H9 (cell line): ENCODE data around the gene HYAL3. TPM values are rescaled to one million over a fixed set of nuclear protein-coding genes. Genes with fewer than 3 reads are reported as not detected.

ENCODE experiments used
- DNase-seq: peaks from one replicate; pipeline ENCODE4 v3.0.0-alpha.2; 2017
- H2AFZ ChIP-seq: one replicate; pipeline ENCODE4 v1.6.1; 2013; ENCODE audit warnings: mild to moderate bottlenecking, low read length, control low read depth, moderate library complexity
- H2AK5ac ChIP-seq: 2 replicates; pipeline ENCODE4 v1.6.1; 2013; ENCODE audit warnings: low read length, control low read depth, mixed read lengths; ENCODE audit not compliant: insufficient read length
- H2BK120ac ChIP-seq: one replicate; pipeline ENCODE4 v1.6.1; 2013; ENCODE audit warnings: low read depth, mild to moderate bottlenecking, low read length, control low read depth, inconsistent platforms; ENCODE audit not compliant: poor library complexity, severe bottlenecking
- H2BK12ac ChIP-seq: 2 replicates; pipeline ENCODE4 v1.6.1; 2013; ENCODE audit warnings: low read length, control low read depth, mixed read lengths, low read depth; ENCODE audit not compliant: insufficient read length
- H2BK15ac ChIP-seq: 2 replicates; pipeline ENCODE4 v1.6.1; 2013; ENCODE audit warnings: low read depth, low read length, control low read depth
- H2BK20ac ChIP-seq: one replicate; pipeline ENCODE4 v1.6.1; 2013; ENCODE audit warnings: low read depth, mild to moderate bottlenecking, low read length, control low read depth, inconsistent platforms; ENCODE audit not compliant: poor library complexity, severe bottlenecking
- H2BK5ac ChIP-seq: 2 replicates; pipeline ENCODE4 v1.6.1; 2013; ENCODE audit warnings: low read length, control low read depth, mixed read lengths; ENCODE audit not compliant: insufficient read length
- H3K14ac ChIP-seq: 2 replicates; pipeline ENCODE4 v1.6.1; 2013; ENCODE audit warnings: low read length, control low read depth; ENCODE audit not compliant: insufficient read depth
- H3K18ac ChIP-seq: 2 replicates; pipeline ENCODE4 v1.6.1; 2013; ENCODE audit warnings: low read depth, mild to moderate bottlenecking, mixed read lengths, low read length, control low read depth; ENCODE audit not compliant: insufficient read length
- H3K23ac ChIP-seq: 2 replicates; pipeline ENCODE4 v1.6.1; 2013; ENCODE audit warnings: low read length, control low read depth, mixed read lengths, low read depth; ENCODE audit not compliant: insufficient read length
- H3K23me2 ChIP-seq: 2 replicates; pipeline ENCODE4 v1.6.1; 2013; ENCODE audit warnings: low read depth, mild to moderate bottlenecking, mixed read lengths, low read length, control low read depth; ENCODE audit not compliant: insufficient read length, poor library complexity, severe bottlenecking
- H3K27ac ChIP-seq: 2 replicates; pipeline ENCODE4 v1.5.1; 2013; ENCODE audit warnings: low read length, control low read depth, mixed read lengths, low read depth; ENCODE audit not compliant: insufficient read length
- H3K27me3 ChIP-seq: 2 replicates; pipeline ENCODE4 v1.6.1; 2013; ENCODE audit warnings: low read length, control low read depth, inconsistent platforms; ENCODE audit not compliant: insufficient read depth
- H3K4ac ChIP-seq: 2 replicates; pipeline ENCODE4 v1.6.1; 2013; ENCODE audit warnings: low read depth, mild to moderate bottlenecking, control low read depth, inconsistent platforms, low read length, moderate library complexity
- H3K4me1 ChIP-seq: 2 replicates; pipeline ENCODE4 v1.6.1; 2013; ENCODE audit warnings: low read length, control low read depth, inconsistent platforms; ENCODE audit not compliant: insufficient read depth
- H3K4me2 ChIP-seq: 2 replicates; pipeline ENCODE4 v1.6.1; 2013; ENCODE audit warnings: low read length, control low read depth, mixed read lengths; ENCODE audit not compliant: insufficient read length, insufficient read depth
- H3K56ac ChIP-seq: 2 replicates; pipeline ENCODE4 v1.6.1; 2013; ENCODE audit warnings: low read depth, mild to moderate bottlenecking, mixed read lengths, low read length, control low read depth; ENCODE audit not compliant: insufficient read length
- H3K79me1 ChIP-seq: 2 replicates; pipeline ENCODE4 v1.6.1; 2013; ENCODE audit warnings: low read depth, mild to moderate bottlenecking, moderate library complexity, low read length, control low read depth, inconsistent platforms; ENCODE audit not compliant: insufficient read depth, poor library complexity, severe bottlenecking
- H3K79me2 ChIP-seq: 2 replicates; pipeline ENCODE4 v1.6.1; 2013; ENCODE audit warnings: low read length, control low read depth, inconsistent platforms; ENCODE audit not compliant: insufficient read depth
- H3K9ac ChIP-seq: 2 replicates; pipeline ENCODE4 v1.6.1; 2013; ENCODE audit warnings: low read length, control low read depth, mixed read lengths; ENCODE audit not compliant: insufficient read length; ENCODE audit errors: extremely low read depth
- H3K9me3 ChIP-seq: one replicate; pipeline ENCODE4 v1.6.1; 2013; ENCODE audit warnings: low read depth, low read length, inconsistent platforms; ENCODE audit not compliant: control insufficient read depth
- H3T11ph ChIP-seq: one replicate; pipeline ENCODE4 v1.6.1; 2013; ENCODE audit warnings: mild to moderate bottlenecking, low read length, control low read depth, inconsistent platforms
- H4K20me1 ChIP-seq: one replicate; pipeline ENCODE4 v1.6.1; 2013; ENCODE audit not compliant: control insufficient read depth, insufficient read length, insufficient read depth
- H4K5ac ChIP-seq: 2 replicates; pipeline ENCODE4 v1.6.1; 2013; ENCODE audit warnings: low read depth, mild to moderate bottlenecking, mixed read lengths, low read length, control low read depth; ENCODE audit not compliant: insufficient read length
- H4K8ac ChIP-seq: replicated peaks from 2 replicates; pipeline ENCODE4 v1.6.1; 2013; ENCODE audit warnings: low read length, control low read depth, mixed read lengths, low read depth; ENCODE audit not compliant: insufficient read length
- H4K91ac ChIP-seq: 2 replicates; pipeline ENCODE4 v1.6.1; 2013; ENCODE audit warnings: low read depth, mild to moderate bottlenecking, moderate library complexity, mixed read lengths, low read length, control low read depth; ENCODE audit not compliant: insufficient read length
- H3K27ac Mint-ChIP-seq, 3 experiments: 2 replicates in 2 of 3; 3 replicates in 1 of 3; pipeline ENCODE4 v1.8.0; 2020 to 2021; ENCODE audit warnings: mixed read lengths in 3 of 3, mild to moderate bottlenecking in 1 of 3, moderate library complexity in 1 of 3
- H3K27me3 Mint-ChIP-seq: 2 replicates; pipeline ENCODE4 v1.8.0; 2021; ENCODE audit warnings: low read depth, mild to moderate bottlenecking, moderate library complexity, mixed read lengths
- H3K36me3 Mint-ChIP-seq, 3 experiments: 2 replicates in 2 of 3; 3 replicates in 1 of 3; pipeline ENCODE4 v1.8.0; 2020 to 2021; ENCODE audit warnings: low read depth in 3 of 3, mixed read lengths in 3 of 3; ENCODE audit not compliant: insufficient read depth in 1 of 3
- H3K4me1 Mint-ChIP-seq, 2 experiments: 2 replicates each; pipeline ENCODE4 v1.8.0; 2020; ENCODE audit warnings: mixed read lengths in 2 of 2
- H3K4me3 Mint-ChIP-seq, 2 experiments: 2 replicates in 1 of 2; 3 replicates in 1 of 2; pipeline ENCODE4 v1.8.0; 2020 to 2021; ENCODE audit warnings: mild to moderate bottlenecking in 2 of 2, mixed read lengths in 2 of 2, moderate library complexity in 1 of 2
- H3K9me3 Mint-ChIP-seq, 2 experiments: 2 replicates in 1 of 2; 3 replicates in 1 of 2; pipeline ENCODE4 v1.8.0; 2020; ENCODE audit warnings: mild to moderate bottlenecking in 2 of 2, mixed read lengths in 2 of 2, moderate library complexity in 1 of 2
- CTCF ChIP-seq: fragments of 200-600 bp; sonication (generic); conservative IDR thresholded peaks from 3 replicates; pipeline ENCODE4 v1.8.0; 2021; ENCODE audit warnings: antibody characterized with exemption, mild to moderate bottlenecking
- WGBS: extraction: QIAGEN DNeasy Blood & Tissue Kit; methylation state at CpG from one replicate; pipeline ENCODE4 v1.1.7; 2013; ENCODE audit warnings: missing lambda C conversion rate, low lambda C conversion rate, mixed read lengths; ENCODE audit not compliant: insufficient read length; ENCODE audit errors: extremely low coverage; 5-methylcytosine and 5-hydroxymethylcytosine counted together
- total RNA-seq: library from RNA; stranded (reverse); gene quantifications from 2 replicates; pipeline ENCODE4 v1.2.1, GENCODE V29; 2021

Gene HYAL3
- total RNA-seq, 1 experiment from 2014 or later: 3.1 TPM

- H3T11ph ChIP-seq: no peak overlapping the region
- no peaks in the 10 kb centered on the region for H3K9me3 ChIP-seq
- H4K91ac ChIP-seq: no peak overlapping the region
- WGBS: no CpG with 5 or more reads among the region's 5 CpGs
- H3K4ac ChIP-seq: no peak overlapping the region
- no peak overlapping the region for H3K4me3 Mint-ChIP-seq
- no peak overlapping the region for H3K27ac ChIP-seq
- no peaks in the 10 kb centered on the region for H3K9me3 Mint-ChIP-seq
- no peak overlapping the region for H2AK5ac ChIP-seq
- no peak overlapping the region for H3K9ac ChIP-seq
- no peak overlapping the region for H2BK12ac ChIP-seq
- H3K79me2 ChIP-seq: peaks cover 13% of the 10 kb centered on the region; the same call in 1 of the 2 replicates
- peaks cover 11% of the 10 kb centered on the region for H3K79me1 ChIP-seq
- H4K8ac ChIP-seq: no peak overlapping the region
- H3K27ac Mint-ChIP-seq: peak overlapping the region in 2 of 3 experiments; percentile 29 to 76; a peak in 1 of 7 replicates
- no peaks in the 10 kb centered on the region for H3K4me1 ChIP-seq
- no peak overlapping the region; the same call in 1 of the 2 replicates for H3K14ac ChIP-seq
- no peak for TF ChIP-seq CTCF
- H2BK120ac ChIP-seq: no peak overlapping the region
- no peak overlapping the region for H2BK5ac ChIP-seq
- H3K4me1 Mint-ChIP-seq: peaks cover 30 to 36% of the 10 kb centered on the region in 2 experiments
- no peaks in the 10 kb centered on the region for H3K23me2 ChIP-seq
- H2AFZ ChIP-seq: no peak overlapping the region
- no peak overlapping the region for H3K56ac ChIP-seq
- peaks cover 7 to 39% (median 30%) of the 10 kb centered on the region in 3 experiments for H3K36me3 Mint-ChIP-seq
- peaks cover 3% of the 10 kb centered on the region for H4K20me1 ChIP-seq
- H3K23ac ChIP-seq: no peak overlapping the region
- H3K4me2 ChIP-seq: no peak overlapping the region
- H3K18ac ChIP-seq: no peak overlapping the region
- no peaks in the 10 kb centered on the region for H3K27me3 Mint-ChIP-seq
- H2BK20ac ChIP-seq: no peak overlapping the region
- H3K27me3 ChIP-seq: no peaks in the 10 kb centered on the region
- H2BK15ac ChIP-seq: no peak overlapping the region
- DNase-seq: no peak
- H4K5ac ChIP-seq: no peak overlapping the region
These were observed 49.7 kb downstream of the HYAL3 start for GRCh38 chr3:50249457-50249856.
